Middle frontal gyrus (tissue), 1 donor: ENCODE measurements around the gene CRELD2.
A peak's percentile ranks its signal among the peaks of the same experiment; 100 is the strongest.

Source experiments
- DNase-seq: peaks from one replicate; pipeline ENCODE4 v3.0.0-alpha.2; 2015; ENCODE audit warnings: low spot score; ENCODE audit errors: extremely low spot score

Gene CRELD2

DNA sequence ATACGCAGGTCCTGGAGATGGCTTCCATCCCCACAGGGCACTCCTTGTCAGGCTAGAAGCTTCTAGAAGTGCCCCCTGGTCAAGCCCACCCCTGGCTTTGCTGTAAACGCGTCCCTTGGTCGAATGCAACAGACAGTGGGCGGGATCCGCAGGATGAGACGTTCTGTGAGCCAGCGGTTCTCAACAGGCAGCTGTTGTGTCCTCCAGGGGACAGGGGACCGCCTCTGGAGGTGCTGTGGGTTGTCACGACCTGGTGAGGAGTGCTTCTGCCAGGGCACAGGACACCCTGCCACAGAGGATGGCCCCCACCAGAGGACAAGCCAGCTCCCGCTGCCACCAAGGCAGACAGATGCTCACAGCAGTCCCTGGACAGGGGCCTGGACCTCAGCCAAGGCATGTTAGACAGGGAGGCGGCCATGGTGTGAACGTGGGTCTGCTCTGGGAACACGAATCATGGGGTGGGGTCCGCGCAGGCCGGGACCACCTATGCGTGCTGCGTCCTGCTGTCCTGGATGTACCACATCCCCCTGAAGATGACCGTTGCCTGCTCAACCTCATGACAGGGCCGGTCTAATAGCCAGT is 11.7 kb downstream of the CRELD2 start:
- no peak for DNase-seq

DNA sequence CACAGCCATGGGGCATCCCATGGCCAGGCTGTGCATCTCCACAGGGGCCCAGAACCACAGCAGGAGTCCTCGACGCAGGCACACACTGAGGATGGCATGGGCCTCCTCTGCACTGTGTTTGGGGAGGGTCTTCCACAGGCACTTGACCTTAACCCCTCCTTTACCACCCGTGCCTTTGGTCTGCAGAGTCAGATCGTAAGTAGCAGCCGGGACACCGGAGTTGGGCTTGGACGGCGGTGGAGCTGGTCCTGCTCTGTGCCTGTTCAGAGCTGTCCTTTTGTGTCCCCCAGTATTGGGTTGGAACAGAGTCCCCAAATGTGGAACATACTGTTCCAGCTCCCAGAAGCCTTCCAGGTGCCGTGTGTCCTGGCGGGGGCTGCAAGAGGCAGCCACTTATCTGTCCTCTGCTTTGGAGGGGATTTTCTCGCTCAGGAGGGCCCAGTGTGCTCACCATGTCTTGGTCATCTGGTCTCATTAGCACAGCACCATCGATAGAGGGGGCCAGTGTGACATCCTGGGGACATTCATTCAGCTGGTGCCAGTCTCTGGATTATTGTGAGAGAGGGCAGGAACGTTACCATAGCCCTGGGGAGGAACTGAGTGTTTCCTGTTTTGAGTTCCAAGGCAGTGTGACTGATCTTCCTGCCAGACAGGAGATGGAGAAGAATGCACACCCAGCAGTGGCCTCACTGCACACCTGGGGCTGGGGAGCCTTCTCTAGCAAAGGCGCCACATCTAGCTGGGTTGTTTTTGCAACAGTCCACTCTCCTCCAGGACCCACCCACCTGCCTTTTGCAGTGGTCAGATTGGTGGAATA is 12.4 kb downstream of the CRELD2 start:
- DNase-seq = peak; percentile 55

DNA sequence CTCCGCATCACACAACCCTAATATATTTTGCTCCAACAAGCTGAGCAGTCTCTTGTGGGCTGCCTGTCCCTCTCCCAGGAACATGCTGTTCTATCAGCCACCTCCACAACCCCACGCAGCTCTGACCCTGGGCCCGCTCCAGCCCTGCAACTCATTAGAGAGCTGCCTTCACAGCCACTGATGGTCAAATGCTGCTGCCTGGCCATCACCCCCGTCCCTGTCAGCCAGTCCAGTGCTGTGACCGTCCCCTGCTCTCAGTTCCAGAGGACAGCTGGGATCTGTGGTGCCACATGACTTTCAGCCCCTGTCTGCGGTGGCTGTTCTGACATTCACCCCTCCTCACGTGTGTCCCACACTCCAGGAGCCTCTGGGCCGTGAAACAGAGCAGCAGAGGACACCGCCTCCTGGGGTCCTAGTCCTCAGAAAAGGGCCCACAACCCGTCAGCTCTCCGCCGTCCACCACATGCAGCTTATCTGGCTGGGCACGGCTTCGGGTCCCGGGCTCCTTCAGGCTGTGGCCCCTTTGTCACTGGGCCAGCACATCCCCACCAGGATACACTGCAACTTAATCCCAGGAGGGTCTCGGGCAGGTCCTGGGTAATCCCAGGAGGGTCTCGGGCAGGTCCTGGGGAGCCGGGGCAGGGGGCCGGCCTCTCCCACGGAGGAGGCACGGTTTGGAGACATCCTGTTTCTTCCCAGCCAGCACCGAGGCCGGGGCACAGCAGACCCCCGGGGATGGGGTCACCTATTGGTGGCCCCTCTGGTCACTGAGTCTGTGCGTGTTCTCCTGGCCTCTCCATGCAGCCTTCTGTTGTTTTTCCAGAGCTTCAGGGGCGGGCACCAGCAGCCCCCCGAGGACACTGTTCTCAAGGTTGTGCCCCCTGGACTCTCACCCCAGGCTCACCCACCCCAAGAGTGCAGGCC is 15.1 kb downstream of the CRELD2 start:
- DNase-seq = no peak

DNA sequence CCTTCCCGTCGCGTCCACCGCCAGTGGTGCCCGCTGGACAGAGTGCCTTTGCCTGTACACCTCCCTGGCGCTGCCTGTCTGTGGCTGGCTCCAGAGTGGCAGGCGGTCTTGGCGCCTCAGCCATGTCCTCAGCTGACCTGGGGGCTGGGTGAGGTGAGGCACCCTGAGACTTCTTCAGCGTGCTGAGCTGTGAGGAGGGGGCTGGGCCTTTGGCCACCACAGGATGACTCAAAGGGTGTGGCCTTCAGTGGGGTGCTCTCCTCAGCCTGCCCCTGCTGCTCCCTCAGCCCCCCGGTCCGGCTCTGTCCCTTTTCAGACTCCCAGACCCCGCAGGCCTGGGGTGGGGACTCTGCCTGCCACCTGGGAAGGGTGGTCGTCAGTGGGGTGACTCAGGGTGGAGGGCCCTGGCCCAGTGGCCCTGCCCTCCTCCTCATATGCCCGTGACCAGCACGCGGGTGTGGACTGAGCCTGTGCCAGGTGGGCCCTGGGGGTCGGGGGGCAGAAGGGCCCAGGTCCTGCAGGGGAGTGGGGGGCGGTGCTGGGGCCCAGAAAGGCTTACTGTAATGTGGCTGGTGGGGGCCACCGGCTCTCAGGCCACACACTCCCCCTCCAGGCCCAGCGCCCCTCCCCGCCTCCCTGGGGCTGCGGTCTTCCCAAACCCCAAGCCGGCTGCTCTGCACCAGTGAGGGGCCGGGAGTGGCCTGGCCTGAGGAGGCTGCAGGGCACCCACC is 15.9 kb downstream of the CRELD2 start:
- no peak for DNase-seq

DNA sequence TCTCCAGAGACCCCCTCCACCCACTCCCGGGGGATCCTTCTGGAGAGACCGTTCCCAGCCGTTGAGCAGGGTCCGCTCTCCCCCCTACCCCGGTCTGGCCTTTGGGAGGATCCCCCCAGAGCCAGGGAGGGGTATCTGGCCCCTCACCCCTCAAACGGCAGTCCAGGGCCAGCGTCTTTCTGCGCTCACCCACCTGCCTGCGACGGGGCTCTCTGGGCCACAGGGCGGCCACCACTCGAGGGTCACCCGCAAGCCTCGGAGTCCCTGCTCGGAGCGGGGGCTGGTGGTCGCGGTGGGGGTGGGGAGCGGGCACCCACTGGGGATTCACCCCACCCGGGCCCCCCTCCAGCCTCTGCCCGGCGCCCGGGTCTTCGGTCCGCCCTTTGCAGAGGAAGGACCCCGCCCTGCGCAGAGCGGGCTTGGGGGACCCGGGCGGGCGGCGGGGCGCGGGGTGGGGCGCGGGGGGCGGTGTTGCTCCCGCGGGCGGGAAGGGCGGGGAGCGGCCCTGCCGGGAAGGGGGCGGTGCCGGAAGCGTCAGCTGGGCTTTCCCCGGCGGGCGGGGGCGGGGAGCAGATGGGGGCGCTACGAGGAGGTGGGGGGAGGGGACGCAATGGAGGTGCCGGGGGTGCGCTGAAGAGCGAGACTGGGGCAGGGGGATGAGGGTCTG is 16.6 kb downstream of the CRELD2 start:
- no peak for DNase-seq

DNA sequence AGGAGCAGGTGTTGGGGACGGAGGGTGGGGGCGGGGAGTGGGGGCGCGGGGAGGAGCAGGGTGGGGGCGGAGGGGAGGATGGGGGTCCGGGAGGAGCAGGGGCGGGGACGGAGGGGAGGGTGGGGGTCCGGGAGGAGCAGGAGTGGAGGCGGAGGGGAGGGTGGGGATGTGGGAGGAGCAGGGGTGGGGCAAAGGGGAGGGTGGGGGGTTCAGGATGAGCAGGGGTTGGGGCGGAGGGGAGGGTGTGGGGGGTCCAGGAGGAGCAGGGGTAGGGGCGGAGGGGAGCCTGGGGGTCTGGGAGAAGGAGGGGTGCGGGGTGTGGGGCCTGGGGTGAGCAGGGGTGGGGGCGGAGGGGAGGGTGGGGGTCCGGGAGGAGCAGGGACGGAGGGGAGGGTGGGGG is 17.1 kb downstream of the CRELD2 start:
- DNase-seq = no peak

DNA sequence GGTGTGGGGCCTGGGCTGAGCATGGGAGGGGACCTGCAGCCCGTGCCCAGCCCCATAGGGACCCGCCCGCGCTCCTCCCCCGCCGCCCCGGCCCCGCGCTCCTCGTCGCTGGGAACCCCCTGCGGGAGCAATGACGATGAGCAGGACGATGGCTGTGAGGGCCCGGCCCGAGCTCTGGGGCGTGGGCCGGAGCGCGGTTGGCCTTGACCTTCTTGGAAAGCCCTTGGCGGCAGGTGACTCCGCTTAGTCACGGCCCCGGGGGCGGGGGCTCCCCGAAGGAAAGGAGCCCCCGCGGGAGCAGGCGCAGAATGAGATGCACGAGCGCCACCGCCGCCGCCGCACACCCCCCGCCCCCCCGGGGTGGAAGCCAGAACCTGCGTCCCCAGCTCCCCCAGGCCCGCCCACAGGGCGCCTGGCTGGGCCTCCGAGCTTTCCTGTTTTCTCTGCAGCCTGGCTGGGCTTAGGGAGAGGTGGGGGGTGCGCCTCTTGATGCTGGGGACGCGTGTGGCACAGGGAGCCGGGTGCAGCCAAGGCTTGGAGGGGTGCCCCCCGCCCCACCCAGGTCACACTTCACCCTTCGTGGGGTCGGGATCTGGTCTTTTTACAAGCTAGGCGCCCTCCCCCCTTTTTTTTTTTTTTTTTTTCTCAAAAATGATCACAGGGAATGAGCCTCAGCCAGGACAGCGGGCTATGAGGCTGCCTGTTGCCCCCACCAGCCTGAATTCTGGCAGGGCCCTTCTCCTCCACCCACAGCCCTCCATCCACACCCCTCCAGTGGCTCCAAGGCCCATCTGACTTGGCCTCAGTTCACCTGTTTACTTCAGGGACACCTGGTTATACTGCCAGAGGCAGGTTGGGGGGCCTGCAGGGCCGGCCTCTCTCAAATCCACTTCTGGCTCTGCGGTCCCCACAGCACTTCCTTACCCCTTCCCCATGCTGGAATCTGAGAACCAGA is 17.9 kb downstream of the CRELD2 start:
- no peak for DNase-seq

DNA sequence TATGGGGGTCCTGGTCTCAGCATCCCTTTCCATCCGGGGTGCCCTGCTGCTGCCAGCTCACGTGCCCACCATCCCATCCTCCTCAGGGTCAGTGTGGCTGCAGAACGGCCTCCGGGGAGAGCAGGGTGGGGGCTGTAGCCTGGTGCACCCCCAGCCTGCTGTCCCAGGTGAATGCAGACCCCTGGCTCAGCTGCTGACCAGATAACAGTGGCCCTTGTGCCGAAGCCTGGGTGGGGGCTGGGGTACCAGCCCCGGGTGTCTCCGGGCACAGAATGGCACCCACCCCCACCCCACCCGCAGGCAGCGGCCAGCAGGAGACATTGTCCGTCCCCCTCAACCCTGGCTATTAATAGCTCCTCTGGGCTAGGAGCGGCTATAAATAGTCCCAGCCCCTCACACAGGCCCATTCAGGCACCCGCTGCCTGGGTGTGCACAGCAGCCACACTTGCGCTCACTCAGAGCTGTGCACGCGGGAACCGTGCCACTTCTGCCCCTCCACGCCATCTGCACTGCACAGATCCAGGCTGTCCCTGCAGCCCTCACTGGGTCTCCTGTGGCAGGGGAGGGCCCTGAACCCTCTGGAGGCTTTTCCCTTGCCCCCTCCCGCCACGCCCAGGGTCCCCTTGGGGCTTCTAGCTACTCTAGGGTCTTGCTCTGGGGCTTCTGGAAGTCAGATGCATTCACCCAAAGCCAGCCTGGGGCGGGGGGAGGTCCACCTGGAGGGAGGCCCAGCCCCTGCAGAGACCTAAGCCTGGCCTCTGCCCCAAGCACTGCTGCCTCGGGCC is 18.7 kb downstream of the CRELD2 start:
- DNase-seq = no peak

DNA sequence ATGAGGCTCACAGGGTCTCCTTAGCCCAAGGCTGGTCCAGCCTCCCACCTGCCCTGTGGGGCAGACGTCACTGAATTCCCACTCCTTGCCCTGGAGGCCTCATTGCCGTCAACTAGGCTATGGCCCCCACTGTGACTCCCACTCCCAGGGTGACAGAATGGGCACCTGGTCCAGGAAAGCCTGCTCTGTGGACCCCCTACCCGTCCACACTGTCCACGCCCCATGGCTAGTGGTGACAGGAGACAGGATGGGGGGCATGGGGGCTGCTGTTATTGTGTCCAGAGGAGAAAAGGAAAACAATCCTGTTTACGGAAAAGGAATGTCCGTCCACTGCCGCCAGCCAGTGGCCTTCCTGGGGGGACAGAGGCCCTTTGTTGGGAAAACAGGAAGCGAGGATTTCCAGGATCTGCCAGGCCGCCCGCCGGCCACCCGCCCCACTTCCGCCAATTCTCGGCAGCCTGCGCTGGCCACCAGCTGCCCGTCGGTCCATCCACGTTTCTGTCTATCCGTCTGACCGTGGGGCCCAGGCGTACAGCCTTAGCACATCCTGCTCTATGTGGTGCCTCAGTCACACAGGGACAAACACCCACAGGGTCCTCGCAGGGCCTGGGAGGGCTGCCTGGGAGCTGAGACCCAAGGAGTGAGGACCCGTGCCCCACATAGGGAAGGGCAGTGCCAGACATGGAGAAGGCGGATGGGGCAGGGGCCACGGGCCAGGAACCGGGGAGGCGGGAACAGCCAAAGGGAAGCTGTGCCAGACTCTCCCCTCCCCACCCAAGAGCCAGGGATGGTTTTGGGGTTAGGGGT is 19.5 kb downstream of the CRELD2 start:
- DNase-seq = no peak

DNA sequence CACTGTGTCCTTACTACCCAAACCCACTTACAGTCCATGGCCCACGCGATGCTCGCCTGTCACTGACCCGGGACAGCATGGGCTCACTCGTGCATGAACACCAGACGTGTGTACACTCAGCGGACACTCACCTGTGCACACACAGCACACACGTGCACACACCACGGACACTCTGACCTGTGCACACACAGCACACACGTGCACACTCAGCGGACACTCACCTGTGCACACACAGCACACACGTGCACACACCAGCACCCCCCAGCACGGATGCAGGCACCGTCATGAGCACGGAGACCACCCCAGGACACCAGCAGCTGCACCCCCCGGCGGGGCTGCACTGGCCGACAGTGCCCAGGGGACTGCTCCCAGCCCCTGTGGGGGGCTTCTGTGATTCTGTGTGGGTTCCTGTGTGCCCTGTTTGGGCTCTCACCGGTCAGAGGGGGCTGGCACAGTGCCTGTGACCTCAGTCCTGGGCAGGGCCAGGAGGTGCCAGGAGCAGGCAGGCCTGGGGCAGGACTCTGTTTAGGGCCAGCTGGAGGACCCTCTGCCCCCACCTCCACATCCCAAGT is 20.2 kb downstream of the CRELD2 start:
- DNase-seq = no peak

DNA sequence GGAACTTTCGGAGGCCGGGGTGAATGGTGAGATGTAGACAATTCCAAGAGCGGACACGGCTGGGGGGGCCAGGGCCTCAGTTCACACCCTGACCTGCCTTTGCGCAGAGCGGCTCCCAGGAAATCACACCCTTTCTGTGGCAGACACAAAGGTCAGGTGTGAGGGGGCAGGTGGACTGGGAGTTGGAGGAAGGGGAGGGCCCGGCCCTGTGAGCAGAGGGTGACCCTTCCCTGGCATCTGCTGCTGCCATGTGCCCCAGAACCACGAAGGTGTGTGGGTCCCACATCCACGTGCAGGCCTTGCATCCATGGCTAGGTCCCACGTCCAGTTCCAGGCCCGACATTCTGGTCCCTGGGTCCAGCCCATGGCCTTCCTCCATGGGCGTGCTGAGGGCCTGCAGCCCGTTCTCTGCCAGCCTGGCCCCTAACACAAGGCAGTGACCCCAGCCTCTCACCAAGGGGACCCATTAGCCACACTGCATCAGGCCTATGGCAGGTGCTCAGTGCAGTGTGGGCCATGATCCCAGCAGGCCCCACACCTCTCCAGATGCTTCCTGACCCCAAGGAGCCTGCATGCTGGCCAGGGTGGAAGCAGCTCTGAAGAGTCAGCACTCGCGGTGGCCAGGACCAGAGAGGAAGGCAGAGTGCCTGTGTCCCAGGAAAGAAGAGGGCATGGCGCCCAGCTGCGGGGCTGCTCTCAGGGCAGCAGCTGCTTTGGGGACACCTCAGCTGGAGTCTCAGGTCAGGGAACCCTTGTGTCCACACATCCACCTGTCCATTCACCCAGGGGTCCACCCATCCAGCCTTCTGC is 23.3 kb downstream of the CRELD2 start:
- no peak for DNase-seq

DNA sequence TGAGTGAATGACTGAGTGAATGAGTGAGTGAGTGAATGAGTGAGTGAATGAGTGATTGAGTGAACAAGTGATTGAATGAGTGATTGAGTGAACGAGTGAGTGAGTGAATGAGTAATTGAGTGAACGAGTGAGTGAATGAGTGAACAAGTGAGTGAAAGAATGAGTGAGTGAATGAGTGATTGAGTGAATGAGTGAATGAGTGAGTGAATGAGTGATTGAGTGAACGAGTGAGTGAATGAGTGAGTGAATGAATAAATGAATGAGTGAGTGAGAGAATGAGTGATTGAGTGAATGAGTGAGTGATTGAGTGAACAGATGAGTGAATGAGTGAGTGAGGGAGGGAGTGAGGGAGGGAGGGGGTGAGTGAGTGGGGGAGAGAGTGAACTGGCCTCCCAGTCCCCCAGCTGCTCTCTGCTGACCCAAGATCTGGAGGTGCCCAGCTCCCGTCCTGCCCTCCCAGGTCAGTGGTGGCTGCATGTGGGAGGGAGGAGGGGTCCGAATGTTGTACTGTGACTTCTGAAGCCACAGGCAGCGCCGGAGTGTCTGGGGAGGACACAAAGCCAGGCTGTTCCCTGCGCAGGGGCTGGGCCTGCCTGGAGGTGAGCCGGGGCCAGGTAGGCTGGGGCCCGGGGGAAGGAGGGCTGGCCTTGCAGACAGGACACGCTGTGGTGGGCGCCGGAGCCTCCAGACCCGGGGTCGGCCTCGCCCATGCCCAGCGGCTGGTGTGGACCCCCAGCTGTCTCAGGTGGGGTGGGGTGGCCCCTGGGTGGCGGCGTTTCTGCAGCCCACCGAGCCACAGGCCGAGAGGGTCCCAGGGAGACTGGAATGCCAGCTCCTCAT is 24.4 kb downstream of the CRELD2 start:
- DNase-seq = no peak

DNA sequence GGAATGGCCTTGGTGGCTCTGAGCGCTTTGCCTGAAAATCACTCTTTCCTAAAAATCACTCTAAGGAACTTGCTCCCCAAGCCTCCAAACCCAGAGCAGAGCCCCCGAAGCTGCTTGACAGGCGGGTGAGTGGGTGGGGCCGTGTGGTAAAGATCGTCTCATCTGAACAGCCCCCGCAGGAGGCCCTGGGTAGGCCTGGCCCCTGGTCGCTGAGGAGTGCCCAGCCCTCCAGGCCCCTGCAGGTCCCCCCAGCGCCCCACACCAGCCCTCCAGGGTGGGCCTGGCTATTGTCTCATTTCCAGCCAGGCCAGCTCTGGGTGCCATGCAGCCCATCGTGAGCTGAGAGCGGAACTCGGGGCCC is 25.0 kb downstream of the CRELD2 start:
- no peak for DNase-seq

DNA sequence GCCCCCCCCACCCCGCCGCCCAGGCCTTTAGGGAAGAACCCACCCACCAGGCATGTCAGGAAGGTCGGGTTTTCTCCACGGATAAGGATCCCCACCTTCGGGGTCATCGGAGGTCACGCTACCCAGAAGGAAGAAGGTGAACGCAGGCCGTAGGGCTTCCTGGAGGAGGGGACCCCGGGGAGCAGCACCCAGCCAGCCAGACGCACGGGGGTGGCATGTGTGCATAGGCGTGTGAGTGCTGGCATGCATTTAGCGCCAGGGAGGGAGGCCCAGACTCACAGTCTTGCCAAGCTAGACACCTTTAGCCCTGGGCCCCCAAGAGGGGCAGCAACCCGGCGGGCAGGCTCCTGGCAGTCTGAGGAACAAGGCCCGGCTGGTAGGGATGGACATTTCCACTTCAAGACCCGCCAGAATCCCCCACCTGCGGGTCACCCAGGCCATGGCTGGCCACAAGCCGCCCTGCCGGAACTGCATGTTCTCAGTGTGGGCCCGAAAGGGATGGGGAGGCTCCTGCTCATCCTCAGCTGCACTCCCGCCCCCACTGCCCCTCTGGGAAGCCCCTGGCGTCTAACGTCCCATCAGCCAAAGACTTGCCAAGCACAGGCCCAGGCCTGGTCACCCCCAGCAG is 25.5 kb downstream of the CRELD2 start:
- DNase-seq = no peak

DNA sequence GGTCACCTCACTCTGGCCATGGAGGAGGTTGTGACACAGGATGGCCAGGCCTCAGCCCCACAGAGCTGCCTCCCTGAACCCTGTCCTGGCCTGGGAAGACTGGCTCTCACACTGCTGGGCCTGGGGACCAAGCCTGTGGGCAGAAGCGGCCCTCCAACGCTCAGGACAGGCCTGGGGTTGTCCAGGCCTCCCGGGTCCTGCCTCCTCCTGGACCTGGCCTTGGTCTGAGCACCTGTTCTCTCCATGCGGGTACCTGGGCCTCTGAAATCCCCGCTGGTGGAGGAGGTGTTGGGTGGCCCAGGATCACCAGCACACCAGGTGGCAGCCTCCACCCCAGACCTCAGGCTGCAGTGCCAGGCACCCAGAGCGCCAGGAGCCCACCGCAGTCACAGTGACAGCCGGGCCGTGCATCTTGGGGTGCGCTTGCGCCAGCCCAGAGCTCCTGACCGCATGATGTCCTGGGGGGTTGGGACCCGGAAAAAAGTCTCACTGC is 26.0 kb downstream of the CRELD2 start:
- DNase-seq = no peak
